Hematopoietic multipotent progenitor cell treated with erythropoietin and hydrocortisone succinate and interleukin-3 and kit ligand, for 6 days (in vitro differentiated cells): Measurements from ENCODE around the gene SDF4.

ENCODE experiments used
- DNase-seq: peaks from one replicate; pipeline ENCODE4 v3.0.0-alpha.2; 2015

Gene SDF4

GRCh38 chr1:1240822-1241587 is 9.2 kb upstream of the SDF4 start:
- no peak for DNase-seq

GRCh38 chr1:1240348-1240732 is 8.5 kb upstream of the SDF4 start:
- no peak for DNase-seq

GRCh38 chr1:1239614-1240347 is 8.0 kb upstream of the SDF4 start:
- DNase-seq, result no peak

- no peak for DNase-seq
These were observed 7.4 kb upstream of the SDF4 start for GRCh38 chr1:1239227-1239613.

GRCh38 chr1:1238702-1239178 is 6.9 kb upstream of the SDF4 start:
- no peak for DNase-seq

GRCh38 chr1:1237874-1238701 is 6.3 kb upstream of the SDF4 start:
- DNase-seq, result no peak

- DNase-seq, result no peak
These were observed 5.4 kb upstream of the SDF4 start for GRCh38 chr1:1236945-1237873.

- no peak for DNase-seq
These were observed 4.5 kb upstream of the SDF4 start for GRCh38 chr1:1236176-1236763.

- DNase-seq, result no peak
These were observed 3.4 kb upstream of the SDF4 start for GRCh38 chr1:1235016-1235744.

- no peak for DNase-seq
These were observed 2.5 kb upstream of the SDF4 start for GRCh38 chr1:1234180-1234808.

- no peak for DNase-seq
These were observed 1.7 kb upstream of the SDF4 start for GRCh38 chr1:1233567-1233892.

- DNase-seq, result no peak
These were observed 1.2 kb upstream of the SDF4 start for GRCh38 chr1:1232796-1233566.

GRCh38 chr1:1232208-1232795 is 501 bp upstream of the SDF4 start, which contains the start of gene B3GALT6:
B3GALT6 (plus strand) TSS chr1:1232237; CDS start chr1:1232279, 42 bp downstream.
- no peak for DNase-seq

GRCh38 chr1:1230656-1231399 is 973 bp downstream of the SDF4 start:
- peak; percentile 66 for DNase-seq

GRCh38 chr1:1229770-1230169 is 2.0 kb downstream of the SDF4 start:
- no peak for DNase-seq

GRCh38 chr1:1228596-1229321 is 3.0 kb downstream of the SDF4 start:
- DNase-seq, result no peak

- DNase-seq, result no peak
These were observed 3.6 kb downstream of the SDF4 start for GRCh38 chr1:1228187-1228586.

GRCh38 chr1:1227386-1227785 is 4.4 kb downstream of the SDF4 start:
- no peak for DNase-seq
